Pancreas (tissue), 10 donors: ENCODE measurements around the gene RHOBTB1. TPM values are rescaled to one million over a fixed set of nuclear protein-coding genes. Genes with fewer than 3 reads are reported as not detected.

Source experiments
- ATAC-seq, 4 donors: fragments of 200-7000 bp; cut with Tn5 transposase; one replicate each; pipeline versions ENCODE4 v1.8.0 to v1.9.1; 2020; ENCODE audit warnings: mild to moderate bottlenecking in 4 of 4, moderate library complexity in 4 of 4
- DNase-seq, 6 donors: peaks; one replicate each; pipeline ENCODE4 v3.0.0-alpha.2; 2020
- FAIRE-seq: peaks from 2 replicates; lab custom pipeline; 2012; peaks lifted over from hg19 to GRCh38; lab: Jason Lieb, UNC
- H3K27ac ChIP-seq, 4 donors: fragments of 200-600 bp; sonication (generic); 1 replicate in 3 of 4; 2 replicates in 1 of 4; pipeline versions ENCODE4 v1.5.0 to v1.8.0; 2020
- H3K27me3 ChIP-seq, 4 donors: fragments of 200-600 bp; one replicate each; pipeline ENCODE4 v1.8.0; 2021
- H3K36me3 ChIP-seq, 3 donors: fragments of 200-600 bp; sonication (generic) in 1 of 3; one replicate each; pipeline versions ENCODE4 v1.5.0 to v1.8.0; 2020 to 2021
- H3K4me1 ChIP-seq, 3 donors: fragments of 200-600 bp; one replicate each; pipeline ENCODE4 v1.8.0; 2021
- H3K4me3 ChIP-seq, 4 donors: fragments of 200-600 bp; sonication (generic) in 2 of 4; one replicate each; pipeline versions ENCODE4 v1.5.0 to v1.8.0; 2020 to 2021
- H3K9me3 ChIP-seq, 4 donors: fragments of 200-600 bp; one replicate each; pipeline ENCODE4 v1.8.0; 2021
- CTCF ChIP-seq, 4 donors: fragments of 200-600 bp; sonication (generic) in 3 of 4; IDR thresholded peaks; one replicate each; pipeline versions ENCODE4 v1.5.0 to v1.8.0; 2021; ENCODE audit warnings: antibody characterized with exemption in 4 of 4
- WGBS, 2 donors: extraction: QIAGEN DNeasy Blood & Tissue Kit; methylation state at CpG; one replicate each; pipeline ENCODE4 v1.1.7; 2013; 5-methylcytosine and 5-hydroxymethylcytosine counted together
- intact Hi-C, 3 donors: fragments of 100-400 bp; cut with DNase I; formaldehyde crosslinking; loops; one replicate each; pipeline versions ENCODE4 v1.11.1 to v1.14.2; 2022
- polyA plus RNA-seq, 2 donors: library from polyadenylated mRNA; stranded (reverse); fragments of 200-250 nt; gene quantifications; one replicate each; pipeline ENCODE4 v1.2.3, GENCODE V29; 2013
- total RNA-seq, 6 donors: library from RNA; stranded (reverse); fragmentation: NEBNext Ultra II Directional in 4 of 6; extraction: Animal tissue kit (Norgen Biotek cat#: 25700) in 4 of 6; gene quantifications; one replicate each; pipeline versions ENCODE4 v1.2.1 to v1.2.4, GENCODE V29; 2021 to 2023
- donor health status: healthy with polysubstance abuse.
- donor health status: DM: no; HTN: no; CAD: no; lungs with moderate emphysema.
- donor health status: DM: no; HTN: no; CAD: no.
- donor health status: control.
- donor health status: control.
- donor health status: Bipolar disorder and iron deficiency.
- donor health status: DM: yes; HTN: yes; CAD: no.
- donor health status: DM: no; HTN: no; CAD: no.
- donor health status: DM: no; HTN: no; CAD: no.
- donor health status: DM: yes; HTN: yes; CAD: no.

RHOBTB1 gene
- total and polyA plus RNA-seq, 8 donors = 4.0 to 11.3 (median 7.0) TPM

- Histone ChIP-seq H3K27ac (no peak overlapping the region), H3K27me3 (no peaks in the 10 kb centered on the region), H3K4me3 (no peak overlapping the region), H3K36me3 (no peaks in the 10 kb centered on the region), H3K9me3 (no peaks in the 10 kb centered on the region), H3K4me1 (peaks cover 0 to 5% (median 0%) of the 10 kb centered on the region in 3 donors)
- TF ChIP-seq CTCF (IDR thresholded peaks at IDR 0.05) = no peak
- FAIRE-seq = no peak
- no peak for DNase-seq
- intact Hi-C loops = no loop called here
- WGBS, 2 donors = 96 to 99% methylated on average over 4 of the region's 4 CpGs
- ATAC-seq = no peak
These were observed 26.4 kb downstream of the RHOBTB1 start for GRCh38 chr10:60917331-60918280.

- H3K27ac ChIP-seq = no peak overlapping the region
These were observed 28.0 kb downstream of the RHOBTB1 start for GRCh38 chr10:60916025-60916424.

GRCh38 chr10:60914690-60915141, 29.3 kb downstream of the RHOBTB1 start:
- H3K4me1 ChIP-seq = peaks cover 0 to 11% (median 0%) of the 10 kb centered on the region in 3 donors
- intact Hi-C loops = no loop called here
- FAIRE-seq (no peak), DNase-seq (no peak), ATAC-seq (peak in 3 of 4 donors; percentile 11 to 34 (median 23))
- WGBS, 2 donors = 90 to 94% methylated on average over 1 of the region's 1 CpG
- H3K4me3 ChIP-seq = no peak overlapping the region
- no peaks in the 10 kb centered on the region for H3K36me3 ChIP-seq
- no peaks in the 10 kb centered on the region for H3K9me3 ChIP-seq
- H3K27me3 ChIP-seq = no peaks in the 10 kb centered on the region
- TF ChIP-seq CTCF (IDR thresholded peaks at IDR 0.05) = no peak
- no peak overlapping the region for H3K27ac ChIP-seq

More at GRCh38 chr10:60916025-60916424, 28.0 kb downstream of the RHOBTB1 start:
- Histone ChIP-seq H3K36me3 (no peaks in the 10 kb centered on the region), H3K4me1 (peaks cover 0 to 1% (median 0%) of the 10 kb centered on the region in 3 donors), H3K9me3 (no peaks in the 10 kb centered on the region), H3K4me3 (no peak overlapping the region), H3K27me3 (no peaks in the 10 kb centered on the region)
- WGBS, 2 donors = 83 to 98% methylated on average over 4 of the region's 4 CpGs
- ATAC-seq (no peak), FAIRE-seq (no peak), DNase-seq (no peak)
- TF ChIP-seq CTCF (IDR thresholded peaks at IDR 0.05) = no peak
- intact Hi-C loops = no loop called here

- no peak for TF ChIP-seq CTCF (IDR thresholded peaks at IDR 0.05)
- 96 to 98% methylated on average over 3 of the region's 3 CpGs for WGBS, 2 donors
- no peak for ATAC-seq
- Histone ChIP-seq H3K4me1 (peaks cover 0 to 11% (median 0%) of the 10 kb centered on the region in 3 donors), H3K4me3 (no peak overlapping the region), H3K27me3 (no peaks in the 10 kb centered on the region), H3K9me3 (no peaks in the 10 kb centered on the region), H3K36me3 (no peaks in the 10 kb centered on the region), H3K27ac (no peak overlapping the region)
- FAIRE-seq = no peak
- intact Hi-C loops = no loop called here
- no peak for DNase-seq
These were observed 30.3 kb downstream of the RHOBTB1 start for GRCh38 chr10:60913657-60914056.
